Activated CD4-positive, alpha-beta memory T cell treated with anti-CD3 and anti-CD28 coated beads for 36 hours (primary cell): Measurements from ENCODE around the gene NF1. TPM values are rescaled to one million over a fixed set of nuclear protein-coding genes. Genes with fewer than 3 reads are reported as not detected.
"Not testable (repeated sequence)": the region's sequence is repeated elsewhere in the genome, so short reads cannot be mapped to it uniquely, and the experiment has no call there.

Experiments used
- CTCF ChIA-PET: fragments of 350-600 bp; sonication (Branson Sonifier 250); formaldehyde crosslinking; loops from one replicate; lab custom pipeline; 2021; ENCODE audit warnings: antibody characterized with exemption, inconsistent platforms; lab: Charles Lee
- POLR2A ChIA-PET: fragments of 350-600 bp; sonication (Branson Sonifier 250); formaldehyde crosslinking; loops from one replicate; lab custom pipeline; 2021; ENCODE audit warnings: antibody characterized with exemption; lab: Charles Lee
- DNase-seq: peaks from one replicate; pipeline ENCODE4 v3.0.0-alpha.2; 2020
- H3K27ac Mint-ChIP-seq: one replicate; pipeline ENCODE4 v1.8.0; 2021; ENCODE audit warnings: mixed read lengths
- H3K27me3 Mint-ChIP-seq: one replicate; pipeline ENCODE4 v1.8.0; 2021; ENCODE audit warnings: mixed read lengths
- H3K36me3 Mint-ChIP-seq: one replicate; pipeline ENCODE4 v1.8.0; 2021; ENCODE audit warnings: mixed read lengths
- H3K4me1 Mint-ChIP-seq: one replicate; pipeline ENCODE4 v1.8.0; 2021; ENCODE audit warnings: low read depth, mixed read lengths
- H3K4me3 Mint-ChIP-seq: one replicate; pipeline ENCODE4 v1.8.0; 2021; ENCODE audit warnings: mild to moderate bottlenecking, mixed read lengths
- H3K9me3 Mint-ChIP-seq: one replicate; pipeline ENCODE4 v1.8.0; 2021; ENCODE audit warnings: mixed read lengths
- intact Hi-C: fragments of 100-400 bp; cut with micrococcal nuclease; formaldehyde crosslinking; loops from one replicate; pipeline ENCODE4 v1.15.1; 2023
- total RNA-seq, 2 experiments: library from RNA; stranded (reverse); gene quantifications; one replicate each; pipeline ENCODE4 v1.2.3, GENCODE V29; 2021

The NF1 gene
- total RNA-seq, 2 experiments from 2014 or later: 26.5 to 27.0 TPM

GRCh38 chr17:31085563-31085962 is 9.2 kb upstream of the NF1 start:
- Mint-ChIP-seq H3K4me3 (no peak overlapping the region), H3K4me1 (no peaks in the 10 kb centered on the region), H3K9me3 (no peaks in the 10 kb centered on the region), H3K36me3 (no peaks in the 10 kb centered on the region), H3K27ac (no peak overlapping the region), H3K27me3 (no peaks in the 10 kb centered on the region)
- CTCF ChIA-PET: interaction anchor here (0.6 kb wide), 1 partner anchor 105 kb away, joined by 3 read pairs; no protein-coding TSS in a partner anchor
- DNase-seq: no peak
- POLR2A ChIA-PET: no interaction called here
- intact Hi-C loops: no loop called here

GRCh38 chr17:31089471-31089870 is 5.3 kb upstream of the NF1 start:
- H3K27me3 Mint-ChIP-seq: no peaks in the 10 kb centered on the region
- H3K4me3 Mint-ChIP-seq: no peak overlapping the region
- ChIA-PET POLR2A (no interaction called here), CTCF (no interaction called here)
- no peak for DNase-seq
- H3K27ac Mint-ChIP-seq: no peak overlapping the region
- intact Hi-C loops: no loop called here
- H3K9me3 Mint-ChIP-seq: no peaks in the 10 kb centered on the region
- no peaks in the 10 kb centered on the region for H3K4me1 Mint-ChIP-seq
- H3K36me3 Mint-ChIP-seq: no peaks in the 10 kb centered on the region

- H3K9me3 Mint-ChIP-seq, DNase-seq, H3K36me3 Mint-ChIP-seq, H3K27ac Mint-ChIP-seq, POLR2A ChIA-PET, H3K27me3 Mint-ChIP-seq, H3K4me1 Mint-ChIP-seq, H3K4me3 Mint-ChIP-seq: not testable (repeated sequence)
- intact Hi-C loops: loop anchor here (10.0 kb wide), 1 partner anchor 124 kb away; no protein-coding TSS in a partner anchor
- CTCF ChIA-PET: interaction anchor here (1.1 kb wide), 1 partner anchor 22 kb away, joined by 3 read pairs; no protein-coding TSS in a partner anchor
Measured at GRCh38 chr17:31090650-31091049, 4.1 kb upstream of the NF1 start.

GRCh38 chr17:31092475-31093064 is 2.2 kb upstream of the NF1 start:
- H3K9me3 Mint-ChIP-seq: no peaks in the 10 kb centered on the region
- H3K4me3 Mint-ChIP-seq: no peak overlapping the region
- POLR2A ChIA-PET: no interaction called here
- no peaks in the 10 kb centered on the region for H3K27me3 Mint-ChIP-seq
- CTCF ChIA-PET: interaction anchor here (0.5 kb wide), 1 partner anchor 50 kb away, joined by 3 read pairs; no protein-coding TSS in a partner anchor
- peaks cover 11% of the 10 kb centered on the region for H3K4me1 Mint-ChIP-seq
- intact Hi-C loops: loop anchor here (10.0 kb wide), 1 partner anchor 122 kb away; no protein-coding TSS in a partner anchor
- no peak for DNase-seq
- H3K36me3 Mint-ChIP-seq: no peaks in the 10 kb centered on the region
- no peak overlapping the region for H3K27ac Mint-ChIP-seq

- H3K27ac Mint-ChIP-seq: no peak overlapping the region
- no peaks in the 10 kb centered on the region for H3K9me3 Mint-ChIP-seq
- ChIA-PET CTCF (interaction anchor here (0.7 to 0.9 kb wide), 3 partner anchors 11 to 279 kb away, joined by 3 to 5 read pairs (median 3); no protein-coding TSS in a partner anchor), POLR2A (interaction anchor here (0.6 kb wide), 2 partner anchors 94 to 146 kb away, joined by 3 to 8 read pairs; no protein-coding TSS in a partner anchor)
- H3K36me3 Mint-ChIP-seq: no peaks in the 10 kb centered on the region
- no peak for DNase-seq
- intact Hi-C loops: loop anchor here (2.0 to 10.0 kb wide), 2 partner anchors 25 to 121 kb away; no protein-coding TSS in a partner anchor
- H3K4me1 Mint-ChIP-seq: peaks cover 11% of the 10 kb centered on the region
- no peaks in the 10 kb centered on the region for H3K27me3 Mint-ChIP-seq
- H3K4me3 Mint-ChIP-seq: peak overlapping the region; percentile 94
Measured at GRCh38 chr17:31093866-31094599, 744 bp upstream of the NF1 start.

GRCh38 chr17:31095236-31096105 is 694 bp downstream of the NF1 start:
- peak; percentile 38 for DNase-seq
- intact Hi-C loops: loop anchor here (2.0 to 10.0 kb wide), 2 partner anchors 27 to 119 kb away; no protein-coding TSS in a partner anchor
- Mint-ChIP-seq H3K27ac (peak overlapping the region; percentile 73), H3K9me3 (no peaks in the 10 kb centered on the region), H3K4me3 (peak overlapping the region; percentile 94), H3K36me3 (no peaks in the 10 kb centered on the region), H3K4me1 (peaks cover 11% of the 10 kb centered on the region), H3K27me3 (no peaks in the 10 kb centered on the region)
- ChIA-PET CTCF (interaction anchor here (0.6 kb wide), 1 partner anchor 114 kb away, joined by 3 read pairs; no protein-coding TSS in a partner anchor), POLR2A (interaction anchor here (1.3 kb wide), 1 partner anchor 87 kb away, joined by 5 read pairs; no protein-coding TSS in a partner anchor)

GRCh38 chr17:31096106-31096436 is 1.3 kb downstream of the NF1 start:
- Mint-ChIP-seq H3K27me3 (no peaks in the 10 kb centered on the region), H3K9me3 (no peaks in the 10 kb centered on the region), H3K27ac (peak overlapping the region; percentile 73), H3K36me3 (no peaks in the 10 kb centered on the region), H3K4me3 (peak overlapping the region; percentile 94), H3K4me1 (peaks cover 11% of the 10 kb centered on the region)
- intact Hi-C loops: loop anchor here (10.0 kb wide), 1 partner anchor 119 kb away; no protein-coding TSS in a partner anchor
- POLR2A ChIA-PET: interaction anchor here (1.3 kb wide), 1 partner anchor 88 kb away, joined by 5 read pairs; no protein-coding TSS in a partner anchor
- CTCF ChIA-PET: interaction anchor here (0.6 kb wide), 1 partner anchor 113 kb away, joined by 3 read pairs; no protein-coding TSS in a partner anchor
- DNase-seq: peak; percentile 11

GRCh38 chr17:31099016-31099415 is 4.2 kb downstream of the NF1 start:
- Mint-ChIP-seq H3K27me3 (no peaks in the 10 kb centered on the region), H3K36me3 (no peaks in the 10 kb centered on the region), H3K9me3 (no peaks in the 10 kb centered on the region), H3K4me1 (peaks cover 11% of the 10 kb centered on the region), H3K4me3 (no peak overlapping the region), H3K27ac (no peak overlapping the region)
- intact Hi-C loops: loop anchor here (10.0 kb wide), 1 partner anchor 116 kb away; no protein-coding TSS in a partner anchor
- no peak for DNase-seq
- CTCF ChIA-PET: no interaction called here
- POLR2A ChIA-PET: interaction anchor here (0.7 kb wide), 1 partner anchor 694 kb away, joined by 4 read pairs; no protein-coding TSS in a partner anchor

- H3K9me3 Mint-ChIP-seq: no peaks in the 10 kb centered on the region
- no peak overlapping the region for H3K27ac Mint-ChIP-seq
- H3K4me3 Mint-ChIP-seq: no peak overlapping the region
- intact Hi-C loops: no loop called here
- DNase-seq: no peak
- ChIA-PET POLR2A (no interaction called here), CTCF (interaction anchor here (0.6 kb wide), 1 partner anchor 1124 kb away, joined by 3 read pairs; no protein-coding TSS in a partner anchor)
- H3K27me3 Mint-ChIP-seq: no peaks in the 10 kb centered on the region
- no peaks in the 10 kb centered on the region for H3K36me3 Mint-ChIP-seq
- peaks cover 8% of the 10 kb centered on the region for H3K4me1 Mint-ChIP-seq
Measured at GRCh38 chr17:31100840-31101459, 6.2 kb downstream of the NF1 start.

- ChIA-PET CTCF (no interaction called here), POLR2A (no interaction called here)
- Mint-ChIP-seq H3K9me3 (no peaks in the 10 kb centered on the region), H3K4me1 (no peaks in the 10 kb centered on the region), H3K4me3 (no peak overlapping the region), H3K36me3 (no peaks in the 10 kb centered on the region), H3K27ac (no peak overlapping the region), H3K27me3 (no peaks in the 10 kb centered on the region)
- intact Hi-C loops: no loop called here
- DNase-seq: no peak
Measured at GRCh38 chr17:31101943-31102342, 7.2 kb downstream of the NF1 start.

- CTCF ChIA-PET: interaction anchor here (1.2 kb wide), 1 partner anchor 11 kb away, joined by 3 read pairs; the partner anchor contains the start of gene NF1
- intact Hi-C loops: no loop called here
- POLR2A ChIA-PET: no interaction called here
- H3K4me1 Mint-ChIP-seq: no peaks in the 10 kb centered on the region
- H3K36me3 Mint-ChIP-seq: no peaks in the 10 kb centered on the region
- H3K9me3 Mint-ChIP-seq: no peaks in the 10 kb centered on the region
- H3K27me3 Mint-ChIP-seq: no peaks in the 10 kb centered on the region
- no peak overlapping the region for H3K4me3 Mint-ChIP-seq
- no peak overlapping the region for H3K27ac Mint-ChIP-seq
- DNase-seq: no peak
Measured at GRCh38 chr17:31105991-31106390, 11.2 kb downstream of the NF1 start.
